Activated gamma-delta T cell treated with Interleukin-2 at 50 U/mL for 16 hours (primary cell): Measurements from ENCODE around the gene NUDT3.
"Not testable (repeated sequence)": the region's sequence is repeated elsewhere in the genome, so short reads cannot be mapped to it uniquely, and the experiment has no call there.

Experiments
- DNase-seq: peaks from one replicate; pipeline ENCODE4 v3.0.0-alpha.2; 2020

The NUDT3 gene

DNA sequence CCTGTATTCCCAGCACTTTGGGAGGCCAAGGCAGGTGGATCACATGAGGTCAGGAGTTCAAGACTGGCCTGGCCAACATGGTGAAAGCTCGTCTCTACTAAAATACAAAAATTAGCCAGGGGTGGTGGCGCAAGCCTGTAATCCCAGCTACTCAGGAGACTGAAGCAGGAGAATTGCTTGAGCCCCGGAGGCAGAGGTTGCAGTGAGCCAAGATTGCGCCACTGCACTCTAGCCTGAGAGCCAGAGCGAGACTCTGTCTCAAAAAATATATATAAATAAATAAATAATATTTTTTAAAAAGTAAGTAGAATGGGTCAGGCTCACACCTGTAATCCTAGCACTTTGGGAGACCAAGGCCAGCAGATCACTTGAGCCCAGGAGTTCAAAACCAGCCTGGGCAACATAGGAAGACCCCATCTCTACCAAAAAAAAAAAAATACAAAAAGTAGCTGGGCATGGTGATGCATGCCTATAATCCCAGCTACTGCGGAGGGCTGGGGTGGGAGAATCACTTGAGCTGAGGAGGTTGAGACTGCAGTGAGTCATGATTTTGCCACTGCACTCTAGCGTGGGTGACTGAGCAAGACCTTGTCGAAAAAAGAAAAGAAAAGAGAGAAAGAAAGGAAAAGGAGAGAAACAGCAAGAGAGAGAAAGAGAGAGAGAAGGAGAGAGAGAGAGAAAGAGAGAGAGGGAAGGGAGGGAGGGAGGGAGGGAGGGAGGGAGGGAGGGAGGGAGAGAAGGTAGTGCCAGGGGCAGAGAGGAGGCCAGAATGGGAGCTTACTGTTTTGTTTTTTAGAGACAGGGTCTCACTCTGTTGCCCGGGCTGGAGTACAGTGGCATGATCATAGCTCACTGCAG, 26.5 kb downstream of the NUDT3 start:
- not testable (repeated sequence) for DNase-seq

DNA sequence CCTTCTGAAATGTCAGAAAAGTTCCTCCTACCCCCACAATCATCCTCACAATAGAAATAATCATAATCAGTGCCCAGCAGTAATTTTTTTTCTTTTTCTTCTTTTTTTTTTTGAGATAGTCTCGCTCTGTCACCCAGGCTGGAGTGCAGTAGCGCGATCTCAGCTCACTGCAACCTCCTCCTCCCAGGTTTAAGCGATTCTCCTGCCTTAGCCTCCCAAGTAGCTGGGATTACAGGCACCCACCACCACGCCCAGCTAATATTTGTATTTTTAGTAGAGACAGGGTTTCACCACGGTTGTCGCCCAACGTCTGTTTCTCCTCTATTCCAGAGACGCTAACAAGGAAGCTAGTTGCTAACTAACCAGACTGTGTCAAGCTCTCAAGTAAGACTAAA, 28.8 kb downstream of the NUDT3 start:
- DNase-seq = not testable (repeated sequence)

DNA sequence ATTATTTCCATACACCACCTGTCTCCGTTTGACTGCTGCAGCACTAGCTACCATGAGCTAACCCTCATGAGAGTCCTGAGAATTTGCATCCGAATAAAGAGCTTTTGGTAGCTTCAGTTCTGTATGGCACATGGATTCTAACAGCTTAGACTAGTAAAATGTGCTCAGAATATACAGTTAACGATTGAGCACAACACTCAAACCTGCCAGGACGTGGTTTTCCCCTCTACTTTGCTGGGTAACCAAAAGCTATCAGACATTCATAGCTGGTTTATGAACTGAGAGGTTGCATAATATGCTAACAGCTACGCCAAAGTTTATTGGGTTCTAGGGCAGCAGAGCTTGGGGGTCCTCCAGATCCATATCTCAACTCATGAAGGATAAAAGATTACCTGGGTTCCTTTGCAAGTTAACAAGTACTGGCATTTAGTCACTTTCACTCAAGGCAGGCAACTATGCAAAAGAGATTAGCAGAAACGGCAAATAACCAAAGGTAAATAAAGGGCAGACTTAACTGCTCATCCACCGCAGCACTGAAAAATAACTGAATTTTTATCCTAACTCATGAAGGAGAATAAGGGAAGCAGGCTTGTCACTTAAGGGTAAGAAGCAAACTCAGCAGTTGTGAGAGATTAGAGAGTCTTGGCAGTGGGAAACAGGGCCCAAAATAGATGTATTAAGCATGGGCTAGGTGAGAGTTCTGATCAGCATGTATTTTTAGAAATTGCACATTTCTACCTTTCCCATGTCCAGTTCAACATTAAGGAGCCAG, 29.4 kb downstream of the NUDT3 start:
- no peak for DNase-seq

DNA sequence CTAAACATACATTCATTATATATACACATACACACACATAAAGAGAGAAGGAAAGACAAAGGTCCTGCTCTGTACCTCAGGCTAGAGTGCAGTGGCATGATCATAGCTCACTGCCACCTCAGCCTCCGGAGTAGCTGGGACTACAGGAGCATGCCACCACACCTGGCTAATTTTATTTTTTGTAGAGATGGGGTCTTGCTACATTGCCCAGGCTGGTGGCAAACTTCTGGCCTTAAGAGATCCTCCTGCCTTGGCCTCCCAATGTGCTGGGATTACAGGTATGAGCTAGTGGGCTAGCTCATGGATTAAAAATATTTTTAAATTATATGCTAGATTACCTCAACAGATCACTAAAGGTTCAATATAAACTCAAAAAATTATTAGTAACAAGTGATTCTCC, 30.3 kb downstream of the NUDT3 start:
- no peak for DNase-seq

DNA sequence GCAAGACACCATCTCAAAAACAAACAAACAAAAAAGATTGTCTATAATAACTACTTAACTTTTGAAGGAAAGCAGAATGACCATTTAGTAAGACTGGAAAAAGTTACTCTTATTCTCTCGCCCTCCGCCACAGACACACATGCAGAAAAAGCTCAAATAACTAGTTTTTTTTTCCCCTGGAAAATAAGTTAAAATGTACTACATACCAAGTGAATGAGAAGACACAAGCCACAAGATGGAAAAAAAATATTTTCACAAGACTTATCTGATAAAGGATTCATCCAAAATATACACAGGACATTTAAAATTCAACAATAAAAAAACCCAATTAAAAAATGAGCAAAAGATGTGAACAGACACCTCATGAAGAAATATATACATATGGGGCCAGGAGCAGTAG, 31.9 kb downstream of the NUDT3 start:
- DNase-seq = no peak

DNA sequence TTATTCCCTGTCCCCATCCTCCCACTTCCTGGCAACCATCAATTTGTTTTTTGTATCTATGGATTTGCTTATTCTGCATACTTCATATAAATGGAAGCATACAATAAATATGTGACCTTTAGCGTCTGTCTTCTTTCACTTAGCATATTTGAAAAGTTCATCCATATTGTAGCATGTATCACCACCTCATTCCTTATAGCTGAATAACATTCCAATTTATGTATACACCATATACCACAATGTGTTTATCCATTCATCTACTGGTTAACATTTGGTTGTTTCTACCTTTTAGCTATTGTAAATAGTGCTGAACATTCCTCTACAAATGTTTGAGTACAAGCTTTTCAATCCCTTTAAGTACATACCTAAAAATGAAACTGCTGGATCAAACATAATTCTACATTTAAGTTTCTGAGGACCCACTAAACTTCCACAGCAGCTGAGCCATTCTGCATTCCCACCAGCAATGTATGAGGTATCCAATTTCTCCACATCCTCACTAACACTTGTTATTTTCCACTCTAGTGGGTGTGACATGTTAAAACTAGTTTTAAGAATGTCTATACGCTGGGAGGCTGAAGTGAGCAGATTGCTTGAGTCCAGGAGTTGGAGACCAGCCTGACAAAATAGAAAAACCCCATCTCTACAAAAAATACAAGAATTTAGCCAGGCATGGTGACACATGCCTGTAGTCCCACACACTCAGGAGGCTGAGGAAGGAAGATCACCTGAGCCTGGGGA, 32.9 kb downstream of the NUDT3 start:
- no peak for DNase-seq

DNA sequence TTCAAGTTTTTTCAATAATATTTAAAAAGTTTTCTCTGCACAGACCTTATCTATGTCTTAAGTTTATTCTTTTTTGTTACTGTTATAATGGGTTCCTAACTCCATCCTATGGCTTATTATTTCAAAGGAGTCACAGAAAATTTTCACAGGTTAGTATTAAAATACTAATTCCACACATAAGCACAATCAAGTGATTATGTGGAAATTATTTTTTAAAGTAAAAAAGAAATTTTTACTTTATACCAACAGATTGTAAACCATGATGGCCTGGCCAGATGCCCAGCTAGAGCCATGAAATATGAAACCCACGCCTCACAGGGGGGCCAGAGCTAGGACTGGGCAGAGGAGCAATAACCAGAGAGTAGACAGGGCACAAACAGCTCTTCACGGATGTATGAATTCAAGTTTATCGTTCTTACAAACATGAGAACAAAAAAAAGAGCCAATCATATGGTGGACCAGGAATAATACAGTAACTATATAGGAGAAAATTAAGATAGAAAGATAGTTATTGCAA, 34.0 kb downstream of the NUDT3 start:
- no peak for DNase-seq

DNA sequence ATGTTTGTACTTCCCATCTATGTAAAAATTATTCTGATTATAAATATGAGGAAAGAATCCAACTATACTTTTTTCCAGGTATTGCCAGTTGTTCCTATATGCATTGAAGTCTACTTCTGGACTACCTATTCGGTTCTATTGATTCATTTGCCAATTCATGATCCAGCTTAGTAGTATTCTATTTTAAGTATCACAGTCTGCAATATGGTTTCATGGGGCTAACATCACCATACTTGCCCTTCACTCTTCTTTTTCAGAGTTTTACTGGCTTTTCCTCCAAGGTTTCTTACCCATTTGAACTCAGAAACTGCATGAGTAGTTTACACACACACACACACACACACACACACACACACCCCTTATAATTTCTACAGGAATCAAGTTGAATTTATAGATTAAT, 34.5 kb downstream of the NUDT3 start:
- no peak for DNase-seq

DNA sequence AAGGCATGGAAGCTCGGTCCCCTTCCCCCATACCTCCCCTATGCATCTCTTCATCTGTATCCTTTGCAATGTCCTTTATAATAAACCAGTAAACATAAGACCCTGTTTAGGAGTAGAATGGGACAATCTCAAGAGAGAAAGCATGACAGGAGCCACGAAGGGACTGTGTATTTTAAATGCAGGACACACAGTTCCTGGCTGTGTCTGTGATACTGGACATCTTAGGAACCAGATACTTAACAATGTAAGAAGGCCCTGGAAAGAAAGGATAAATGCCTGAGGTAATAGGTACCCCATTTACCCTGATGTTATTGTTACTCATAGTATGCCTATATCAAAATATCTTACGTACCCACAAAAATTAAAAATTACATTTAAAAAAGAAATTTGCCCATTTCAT, 36.6 kb downstream of the NUDT3 start:
- DNase-seq = no peak

DNA sequence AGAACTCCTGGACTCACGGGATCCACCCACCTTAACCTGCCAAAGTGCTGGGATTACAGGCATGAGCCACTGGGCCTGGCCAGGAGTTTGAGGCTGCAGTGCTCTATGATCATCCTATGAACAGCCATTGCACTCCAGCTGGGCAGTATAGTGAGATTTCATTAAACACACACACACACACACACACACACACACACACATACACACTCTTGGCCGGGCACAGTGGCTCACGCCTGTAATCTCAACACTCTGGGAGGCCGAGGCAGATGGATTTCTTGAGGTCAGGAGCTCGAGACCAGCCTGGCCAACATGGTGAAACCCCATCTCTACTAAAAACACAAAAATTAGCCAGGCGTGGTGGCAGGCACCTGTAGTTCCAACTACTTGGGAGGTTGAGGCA, 38.2 kb downstream of the NUDT3 start:
- not testable (repeated sequence) for DNase-seq

DNA sequence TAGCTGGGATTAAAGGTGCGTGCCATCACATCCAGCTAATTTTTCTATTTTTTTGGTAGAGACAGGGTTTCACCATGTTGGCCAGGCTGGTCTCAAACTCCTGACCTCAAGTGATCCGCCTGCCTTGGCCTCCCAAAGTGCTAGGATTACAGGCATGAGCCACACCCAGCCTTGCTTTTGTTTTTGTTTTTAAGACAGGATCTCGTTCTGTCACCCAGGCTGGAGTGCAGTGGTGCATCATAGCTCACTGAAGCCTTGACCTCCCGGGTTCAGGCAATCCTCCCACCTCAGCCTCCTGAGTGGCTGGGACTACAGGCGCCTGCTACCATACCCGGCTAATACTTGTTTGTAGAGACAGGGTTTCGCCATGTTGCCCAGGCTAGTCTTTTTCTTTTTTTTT, 38.9 kb downstream of the NUDT3 start:
- DNase-seq = not testable (repeated sequence)

DNA sequence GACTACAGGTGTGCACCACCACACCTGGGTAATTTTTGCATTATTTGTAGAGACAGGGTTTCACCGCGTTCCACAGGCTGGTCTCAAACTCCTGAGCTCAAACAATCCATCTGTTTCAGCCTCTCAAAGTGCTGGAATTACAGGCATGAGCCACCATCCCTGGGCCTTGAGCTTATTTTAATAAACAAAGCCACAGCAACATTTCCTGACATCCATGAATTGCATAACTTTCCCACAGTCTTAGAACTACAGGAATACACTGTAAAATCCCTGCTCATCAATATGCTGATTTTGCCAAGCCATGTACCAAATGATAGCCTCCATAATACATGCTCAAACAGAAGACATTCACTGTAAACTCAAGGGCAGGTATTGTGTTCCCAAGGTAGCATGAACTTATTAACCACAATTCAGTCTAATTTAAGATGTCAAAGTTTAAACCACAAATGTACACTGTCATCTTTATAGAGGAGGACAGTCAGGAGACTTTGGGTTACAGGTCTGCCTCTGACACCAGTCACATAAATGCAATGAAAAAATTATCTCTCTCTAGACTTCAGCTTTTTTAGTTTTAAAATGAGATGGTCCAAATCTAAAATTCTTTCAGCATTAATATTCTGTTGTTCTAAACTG, 40.0 kb downstream of the NUDT3 start:
- no peak for DNase-seq

DNA sequence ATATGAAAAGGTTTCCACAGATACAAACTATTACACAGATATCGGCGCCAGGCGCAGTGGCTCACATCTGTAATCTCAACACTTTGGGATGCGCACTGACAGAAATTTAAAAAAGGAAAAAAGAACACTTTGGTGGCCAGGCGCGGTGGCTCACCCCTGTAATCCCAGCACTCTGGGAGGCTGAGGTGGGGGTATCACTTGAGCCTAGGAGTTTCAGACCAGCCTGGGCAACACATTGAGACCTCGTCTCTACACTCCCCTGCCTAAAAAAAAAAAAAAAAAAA, 41.6 kb downstream of the NUDT3 start:
- no peak for DNase-seq

DNA sequence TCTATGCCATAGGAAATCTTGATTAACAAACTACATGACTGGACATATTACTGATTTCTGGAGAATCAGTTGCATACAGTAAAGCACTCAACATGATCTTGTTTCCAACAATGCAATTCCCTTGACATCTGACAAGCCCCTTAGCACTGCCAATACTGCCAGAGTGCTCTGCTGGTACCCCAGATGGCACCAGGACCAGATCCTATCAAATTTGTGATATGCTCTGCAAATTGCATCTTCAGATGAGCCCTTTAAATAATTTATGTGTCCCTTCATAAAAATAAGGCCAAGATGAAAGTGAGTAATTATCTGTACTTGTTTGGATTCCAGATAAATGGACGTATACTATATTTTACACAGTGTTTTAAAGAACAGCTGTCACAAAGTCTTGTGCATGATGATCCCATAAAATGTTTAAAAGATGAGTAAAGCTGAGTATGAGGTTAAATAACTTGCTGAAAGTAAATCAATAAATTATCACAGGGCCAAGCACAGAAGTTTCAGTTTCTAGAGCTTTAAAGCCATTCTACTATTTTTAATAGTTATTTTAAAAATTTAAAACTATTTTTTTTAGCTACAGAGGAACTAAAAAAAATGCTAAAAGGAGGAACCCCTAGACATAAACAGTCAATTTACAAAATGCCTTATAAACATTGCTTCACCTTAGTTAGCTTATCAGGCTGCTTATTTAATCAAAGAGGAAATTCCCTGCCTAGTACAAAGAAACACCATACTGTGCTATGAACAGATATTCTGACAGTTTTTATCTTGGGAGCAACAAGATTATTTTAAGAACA, 42.1 kb downstream of the NUDT3 start:
- DNase-seq = no peak

DNA sequence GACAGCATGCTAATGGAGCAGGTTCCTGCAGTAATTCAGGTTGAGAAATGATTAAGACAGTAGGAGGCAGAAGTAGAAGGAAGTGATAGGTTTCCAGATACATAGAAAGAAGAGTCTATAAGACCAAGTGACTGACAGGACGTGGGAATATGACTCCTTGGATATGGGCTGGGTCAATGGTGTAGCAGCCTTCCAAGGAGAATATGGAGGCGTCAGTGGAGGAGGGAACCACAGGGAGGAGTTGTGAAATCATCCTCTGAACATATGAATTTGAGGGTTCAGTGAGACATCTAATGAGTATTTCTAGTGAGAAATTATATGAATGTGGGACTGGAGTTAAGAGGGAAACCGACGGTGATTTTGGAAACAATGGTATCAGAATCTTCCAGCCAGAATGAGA, 43.3 kb downstream of the NUDT3 start:
- DNase-seq = no peak

DNA sequence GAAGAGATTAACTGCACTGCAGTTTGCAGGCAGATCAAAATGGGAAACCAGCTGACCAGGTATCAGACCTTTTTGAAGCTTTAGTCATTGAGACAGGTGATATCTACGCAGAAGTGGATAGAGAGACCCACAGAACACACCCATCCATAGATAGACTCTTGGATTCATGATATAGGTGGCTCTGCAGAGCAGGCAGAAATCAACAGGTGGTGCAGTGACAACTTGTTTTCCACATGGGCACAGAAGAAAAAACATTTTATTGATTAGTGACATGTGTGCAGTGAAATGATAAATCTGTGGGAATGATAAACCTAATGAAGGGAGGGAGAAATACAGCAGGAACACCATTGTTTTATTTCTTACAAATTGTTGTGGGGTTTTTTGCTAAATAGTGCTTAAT, 45.2 kb downstream of the NUDT3 start:
- DNase-seq = no peak

DNA sequence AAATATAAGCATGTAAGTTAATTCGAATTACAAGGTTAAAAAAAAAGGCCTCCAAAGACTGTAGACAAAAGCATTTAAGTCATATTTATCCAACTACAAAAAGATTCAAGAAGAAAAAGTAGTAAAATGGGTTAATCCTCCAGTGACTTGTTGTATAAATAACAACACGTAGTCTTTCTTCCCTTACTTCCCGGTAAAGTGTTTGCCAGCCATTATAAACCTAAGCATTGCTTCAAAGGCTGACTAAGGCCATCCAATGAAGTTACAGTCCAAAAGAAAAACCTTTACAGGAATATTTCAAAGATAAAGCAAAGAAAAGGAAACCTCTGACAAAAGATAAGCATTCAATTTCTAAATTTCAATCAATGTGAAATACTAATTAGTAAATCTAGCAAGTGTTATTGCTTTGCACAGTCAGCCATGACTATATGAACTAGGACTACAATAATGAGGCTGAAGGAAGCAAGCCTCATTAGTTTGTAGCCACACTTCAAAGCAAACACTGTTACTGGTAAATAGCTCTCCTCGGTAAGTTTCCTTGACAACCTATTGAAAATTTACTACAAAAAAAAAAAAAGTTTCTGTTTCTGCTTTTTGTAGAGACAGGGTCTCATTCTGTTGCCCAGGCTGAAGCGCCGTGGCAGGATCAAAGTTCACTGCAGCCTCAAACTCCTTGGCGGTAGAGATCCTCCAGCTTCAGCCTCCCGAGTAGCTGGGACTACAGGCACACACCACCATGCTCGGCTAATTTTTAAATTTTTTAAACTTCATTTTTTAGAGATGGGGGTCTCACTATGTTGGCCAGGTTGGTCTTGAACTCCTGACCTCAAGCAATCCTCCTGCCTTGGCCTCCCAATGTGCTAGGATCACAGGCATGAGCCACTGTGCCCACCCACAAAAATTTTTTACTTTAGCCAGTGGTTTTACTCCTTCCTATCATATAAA, 46.0 kb downstream of the NUDT3 start:
- DNase-seq = no peak

DNA sequence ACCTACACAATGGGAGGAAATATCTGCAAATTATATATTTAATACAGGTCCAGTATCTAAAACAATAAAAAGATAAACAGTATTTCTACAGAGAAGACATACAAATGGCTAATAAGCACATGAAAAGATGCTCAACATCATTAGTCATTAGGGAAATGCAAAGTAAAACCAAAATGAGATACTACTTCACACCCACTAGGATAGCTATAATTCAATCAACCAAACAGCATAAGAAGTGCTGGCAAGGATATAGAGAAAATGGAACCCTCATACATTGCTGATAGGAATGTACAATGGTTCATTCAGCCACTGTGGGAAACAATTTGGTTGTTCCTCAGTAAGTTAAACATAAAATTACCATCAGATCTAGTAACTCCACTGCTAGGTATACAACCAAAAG, 48.7 kb downstream of the NUDT3 start:
- DNase-seq = no peak

DNA sequence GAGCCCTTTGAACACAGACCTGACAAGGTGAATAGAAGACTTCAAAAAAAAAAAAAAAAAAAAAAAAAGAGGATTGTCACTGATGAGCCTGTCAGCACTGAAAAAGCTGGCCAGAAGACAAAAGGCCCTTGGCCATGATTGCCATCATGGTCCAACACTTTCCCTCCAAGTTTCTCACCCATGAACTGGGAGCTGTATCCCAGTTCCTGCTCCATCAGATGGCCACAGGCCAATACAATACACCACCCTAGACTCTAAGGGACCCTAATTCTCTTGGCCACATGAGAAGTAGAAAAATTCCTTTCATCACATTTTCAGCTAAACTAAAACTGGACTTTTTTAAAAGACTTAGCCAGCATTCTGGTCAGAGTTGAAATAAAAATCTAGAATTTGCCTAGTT, 50.2 kb downstream of the NUDT3 start:
- no peak for DNase-seq

DNA sequence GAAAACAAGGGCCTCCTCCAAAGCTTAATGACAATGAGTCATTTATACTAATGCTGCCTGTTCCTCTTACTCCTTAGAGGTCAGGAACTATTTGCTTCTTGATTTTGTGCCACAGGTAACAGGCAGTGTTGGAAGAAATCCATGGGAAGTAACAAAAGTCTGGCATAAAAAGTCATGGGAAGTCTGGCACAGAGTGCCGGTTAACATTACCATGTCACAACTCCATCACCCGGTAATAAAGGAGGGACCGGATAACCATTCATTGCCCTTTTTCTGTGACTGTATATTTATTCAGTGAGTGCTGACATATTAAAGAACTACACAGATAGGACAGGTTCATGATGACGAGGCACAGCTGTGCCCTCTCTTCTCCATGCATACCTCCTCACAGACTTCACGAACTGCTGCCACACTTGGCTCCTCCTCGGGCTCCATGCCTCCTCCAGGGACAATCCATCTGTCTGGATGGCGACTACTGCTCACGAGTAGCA, 50.9 kb downstream of the NUDT3 start:
- no peak for DNase-seq

DNA sequence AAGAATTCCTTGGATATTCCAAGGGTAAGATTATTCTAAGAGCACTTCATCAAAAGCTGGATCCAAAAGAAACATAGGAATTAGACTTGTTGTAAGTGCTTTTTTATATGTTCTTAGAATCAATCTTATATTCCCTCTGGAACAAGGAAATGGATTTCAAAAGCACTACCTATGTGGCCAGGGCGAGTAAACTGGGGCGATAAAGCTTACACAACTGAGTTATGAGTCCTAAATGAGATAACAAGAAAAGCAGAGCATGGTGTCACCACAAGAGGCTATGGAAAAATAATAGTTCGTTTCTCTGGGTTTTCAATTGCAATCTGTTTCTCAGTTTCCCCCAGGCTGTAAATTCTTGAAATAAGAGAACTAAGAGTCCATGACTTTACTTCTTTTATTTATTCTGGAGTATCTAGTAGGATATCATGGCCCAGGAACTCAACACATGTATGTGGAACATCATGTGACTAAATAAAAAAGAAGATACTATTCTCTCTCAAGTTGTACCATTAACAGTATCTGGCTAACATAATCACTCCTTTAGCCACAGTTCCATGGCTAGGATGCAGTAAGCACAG, 51.5 kb downstream of the NUDT3 start:
- no peak for DNase-seq
